ENCODE measurements around the gene SERPINB8. TPM values are rescaled to one million over a fixed set of nuclear protein-coding genes. Genes with fewer than 3 reads are reported as not detected.

SERPINB8 gene
- total and polyA plus RNA-seq, 2 donors (not counting 3 experiments of a cell fraction or from before 2014, with no cell fraction given) = 15.3 to 25.7 TPM

DNA sequence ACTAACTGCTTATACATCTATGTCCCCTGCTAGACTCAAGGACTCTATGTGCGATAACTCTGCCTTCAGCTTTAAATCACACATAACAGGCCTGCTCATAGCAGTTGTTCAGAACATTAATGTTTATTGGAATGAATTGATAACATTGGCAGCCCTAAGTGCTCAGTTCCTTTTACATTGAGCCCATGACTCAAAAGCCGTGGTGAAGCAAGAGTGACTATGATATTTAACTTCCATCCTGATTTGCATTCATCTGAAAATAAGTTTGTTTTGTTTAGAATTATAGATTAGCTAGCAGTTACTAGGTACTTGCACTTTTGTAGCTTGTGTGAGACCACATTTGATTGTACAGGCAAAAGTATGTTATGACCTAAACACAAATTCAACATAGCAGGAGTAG, 47.8 kb upstream of the SERPINB8 start:
- Histone ChIP-seq H3K27me3 (ENCODE audit: control insufficient read depth in 2 of 2, insufficient read depth in 2 of 2, low read length in 2 of 2) (peaks cover 6 to 37% of the 10 kb centered on the region in 2 experiments), H3K79me2 (ENCODE audit: control insufficient read depth, insufficient read depth, low read length) (no peaks in the 10 kb centered on the region), H3K9me3 (replicated peaks; ENCODE audit: control insufficient read depth, insufficient read depth, low read length) (no peaks in the 10 kb centered on the region), H3K4me2 (ENCODE audit: insufficient read depth, low read length) (no peak overlapping the region), H2AFZ (ENCODE audit: low read depth, low read length) (no peak overlapping the region), H3K27ac (ENCODE audit: insufficient read depth, low read depth, low read length) (no peak overlapping the region), H3K36me3 (ENCODE audit: control insufficient read depth in 2 of 2, extremely low read depth in 1 of 2, insufficient read depth in 2 of 2, low read length in 2 of 2) (no peaks in the 10 kb centered on the region), H3K9ac (replicated peaks; ENCODE audit: extremely low read depth, insufficient read depth, low read length) (no peak overlapping the region), H3K4me3 (replicated peaks in 1 of 3; ENCODE audit: insufficient read depth in 1 of 3, low read depth in 1 of 3, low read length in 3 of 3) (no peak overlapping the region), H4K20me1 (replicated peaks; ENCODE audit: control insufficient read depth, extremely low read depth, insufficient read depth, low read length) (no peaks in the 10 kb centered on the region), H3K4me1 (ENCODE audit: control insufficient read depth, extremely low read depth, insufficient read depth, low read length) (no peaks in the 10 kb centered on the region), H3K9me1 (replicated peaks; ENCODE audit: control insufficient read depth, extremely low read depth, insufficient read depth, low read length) (no peaks in the 10 kb centered on the region)
- TF ChIP-seq POLR2A (IDR thresholded peaks at IDR 0.05; ENCODE audit: low read depth, low read length) (no peak), MYC (IDR thresholded peaks at IDR 0.05; ENCODE audit: low read depth, low read length) (no peak), GATA2 (IDR thresholded peaks at IDR 0.05; ENCODE audit: insufficient read depth, insufficient read length, low read depth, low read length) (no peak), EZH2 (IDR thresholded peaks at IDR 0.05; ENCODE audit: borderline replicate concordance, low read depth, low read length, severe bottlenecking) (no peak), POLR2AphosphoS5 (IDR thresholded peaks at IDR 0.05; ENCODE audit: insufficient read depth, low read depth, low read length) (no peak), FOS (IDR thresholded peaks at IDR 0.05; ENCODE audit: borderline replicate concordance, insufficient read depth, low read length) (no peak), JUN (IDR thresholded peaks at IDR 0.05; ENCODE audit: borderline replicate concordance, insufficient read depth, insufficient read length, low read depth) (no peak)
- TF ChIP-seq, protein P1, sequence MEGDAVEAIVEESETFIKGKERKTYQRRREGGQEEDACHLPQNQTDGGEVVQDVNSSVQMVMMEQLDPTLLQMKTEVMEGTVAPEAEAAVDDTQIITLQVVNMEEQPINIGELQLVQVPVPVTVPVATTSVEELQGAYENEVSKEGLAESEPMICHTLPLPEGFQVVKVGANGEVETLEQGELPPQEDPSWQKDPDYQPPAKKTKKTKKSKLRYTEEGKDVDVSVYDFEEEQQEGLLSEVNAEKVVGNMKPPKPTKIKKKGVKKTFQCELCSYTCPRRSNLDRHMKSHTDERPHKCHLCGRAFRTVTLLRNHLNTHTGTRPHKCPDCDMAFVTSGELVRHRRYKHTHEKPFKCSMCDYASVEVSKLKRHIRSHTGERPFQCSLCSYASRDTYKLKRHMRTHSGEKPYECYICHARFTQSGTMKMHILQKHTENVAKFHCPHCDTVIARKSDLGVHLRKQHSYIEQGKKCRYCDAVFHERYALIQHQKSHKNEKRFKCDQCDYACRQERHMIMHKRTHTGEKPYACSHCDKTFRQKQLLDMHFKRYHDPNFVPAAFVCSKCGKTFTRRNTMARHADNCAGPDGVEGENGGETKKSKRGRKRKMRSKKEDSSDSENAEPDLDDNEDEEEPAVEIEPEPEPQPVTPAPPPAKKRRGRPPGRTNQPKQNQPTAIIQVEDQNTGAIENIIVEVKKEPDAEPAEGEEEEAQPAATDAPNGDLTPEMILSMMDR (IDR thresholded peaks at IDR 0.05; ENCODE audit: extremely low read depth in 1 of 2, insufficient read depth in 1 of 2, low read depth in 1 of 2, low read length in 2 of 2) = no peak
- TF ChIP-seq, protein P2, sequence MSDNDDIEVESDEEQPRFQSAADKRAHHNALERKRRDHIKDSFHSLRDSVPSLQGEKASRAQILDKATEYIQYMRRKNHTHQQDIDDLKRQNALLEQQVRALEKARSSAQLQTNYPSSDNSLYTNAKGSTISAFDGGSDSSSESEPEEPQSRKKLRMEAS (IDR thresholded peaks at IDR 0.05; ENCODE audit: insufficient read depth, insufficient read length) = no peak
- intact Hi-C loops (cut with micrococcal nuclease) = no loop called here
- POLR2A ChIA-PET = no interaction called here
- BruUV-seq (replicated peaks) = no TSS peak
- FAIRE-seq (no peak), DNase-seq (ENCODE audit: low read depth, low spot score) (no peak)
- dilution Hi-C loops (cut with MboI; ENCODE audit: extremely low pct_ligation_motif_present, low sequenced_read_pairs) = no loop called here
- CTCF ChIA-PET = interaction anchor here (2.5 kb wide), 1 partner anchor 14 kb away, joined by 14 read pairs; no protein-coding TSS in a partner anchor
